ENCODE data around the gene KIAA1549. TPM values are rescaled to one million over a fixed set of nuclear protein-coding genes. Genes with fewer than 3 reads are reported as not detected.

KIAA1549 gene
- polyA plus RNA-seq, 2 of the 4 experiments (the other 2 are of a cell fraction) = 4.1 to 4.7 TPM

DNA sequence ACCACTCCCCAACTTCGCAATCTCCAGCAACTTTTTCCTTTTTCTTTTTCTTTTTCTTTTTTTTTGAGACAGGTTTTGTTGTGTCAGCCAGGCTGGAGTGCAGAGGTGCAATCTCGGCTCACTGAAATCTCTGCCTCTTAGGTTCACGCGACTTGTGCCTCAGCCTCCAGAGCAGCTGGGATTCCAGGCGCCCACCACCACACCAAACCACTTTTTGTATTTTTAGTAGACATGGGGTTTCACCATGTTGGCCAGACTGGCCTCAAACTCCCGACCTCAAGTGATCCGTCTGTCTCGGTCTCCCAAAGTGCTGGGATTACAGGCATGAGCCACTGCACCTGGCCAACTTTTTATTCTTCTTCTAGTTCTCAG, 55.0 kb downstream of the KIAA1549 start:
- no peak for TF ChIP-seq RFX5 (IDR thresholded peaks at IDR 0.05)
- no peak for TF ChIP-seq NFE2L2 (conservative IDR thresholded peaks at IDR 0.05; ENCODE audit: low read length)
- no peak for TF ChIP-seq CEBPB (IDR thresholded peaks at IDR 0.05)
- TF ChIP-seq, protein P1, sequence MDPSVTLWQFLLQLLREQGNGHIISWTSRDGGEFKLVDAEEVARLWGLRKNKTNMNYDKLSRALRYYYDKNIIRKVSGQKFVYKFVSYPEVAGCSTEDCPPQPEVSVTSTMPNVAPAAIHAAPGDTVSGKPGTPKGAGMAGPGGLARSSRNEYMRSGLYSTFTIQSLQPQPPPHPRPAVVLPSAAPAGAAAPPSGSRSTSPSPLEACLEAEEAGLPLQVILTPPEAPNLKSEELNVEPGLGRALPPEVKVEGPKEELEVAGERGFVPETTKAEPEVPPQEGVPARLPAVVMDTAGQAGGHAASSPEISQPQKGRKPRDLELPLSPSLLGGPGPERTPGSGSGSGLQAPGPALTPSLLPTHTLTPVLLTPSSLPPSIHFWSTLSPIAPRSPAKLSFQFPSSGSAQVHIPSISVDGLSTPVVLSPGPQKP (IDR thresholded peaks at IDR 0.05; ENCODE audit: low read depth, low read length) = no peak
- TF ChIP-seq ESRRA (IDR thresholded peaks at IDR 0.05; ENCODE audit: borderline replicate concordance, low read length) = no peak
- no peak for TF ChIP-seq RCOR1 (IDR thresholded peaks at IDR 0.05; ENCODE audit: low read depth, low read length)
- no peak for TF ChIP-seq KDM1A (IDR thresholded peaks at IDR 0.05; ENCODE audit: low read depth)
- H3K4me3 ChIP-seq = no peak overlapping the region
- no peak for FAIRE-seq
- peaks cover 13% of the 10 kb centered on the region for H3K4me1 ChIP-seq
- H3K9me3 ChIP-seq = no peaks in the 10 kb centered on the region
- no peak for DNase-seq (ENCODE audit: low read depth in 1 of 2, low spot score in 1 of 2)
- 88% methylated on average over 8 of the region's 8 CpGs for WGBS (ENCODE audit: missing lambda C conversion rate)
- ATAC-seq = no peak; a peak in 1 of 6 replicates
- H3K27ac ChIP-seq = peak overlapping the region; percentile 33 to 78; a peak in 5 of 6 replicates
- ChIA-PET CTCF (no interaction called here), POLR2A (interaction anchor here (1.1 kb wide), 1 partner anchor 9 kb away, joined by 3 read pairs; no protein-coding TSS in a partner anchor)
- H3K4me2 ChIP-seq = peak overlapping the region; percentile 56

DNA sequence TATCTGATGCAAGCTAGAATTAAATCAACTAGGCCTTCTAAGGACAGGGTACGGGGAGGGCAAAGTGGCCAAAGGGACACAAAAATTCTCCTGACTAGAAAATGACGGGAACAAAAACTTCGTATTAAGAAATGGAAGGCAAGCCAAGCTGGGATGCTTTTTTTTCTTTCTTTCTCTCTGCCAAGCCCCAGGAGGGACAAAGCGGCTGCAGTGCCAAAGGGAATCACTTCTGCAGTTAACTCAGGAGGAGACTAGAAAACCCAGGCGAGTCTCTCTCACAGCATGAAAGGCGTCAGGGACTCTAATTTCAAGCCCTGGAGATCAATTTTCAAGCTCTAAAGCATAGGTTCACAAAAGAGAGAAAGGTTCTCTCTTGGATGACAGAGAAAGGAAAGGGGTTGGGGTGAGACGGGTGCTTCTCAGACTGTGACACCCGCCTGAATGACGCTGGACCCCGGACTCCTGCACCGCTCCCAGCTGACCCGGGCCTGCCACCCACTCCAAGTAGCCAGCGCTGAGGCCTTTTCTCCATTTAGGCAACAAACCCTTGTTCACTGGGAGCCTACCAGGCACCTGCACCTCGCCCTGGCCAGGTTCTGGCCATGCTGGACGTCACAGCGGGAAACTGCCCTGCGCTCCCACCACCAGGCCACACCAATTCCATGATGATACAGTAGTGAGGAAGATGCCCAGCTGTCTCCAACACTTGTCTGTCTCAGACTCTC, 56.5 kb downstream of the KIAA1549 start:
- FAIRE-seq (no peak), DNase-seq (ENCODE audit: low read depth in 1 of 2, low spot score in 1 of 2) (no peak), ATAC-seq (no peak; a peak in 1 of 6 replicates)
- WGBS (ENCODE audit: missing lambda C conversion rate) = 92% methylated on average over 17 of the region's 17 CpGs
- POLR2A ChIA-PET = no interaction called here
- no peak overlapping the region for H3K4me2 ChIP-seq
- CTCF ChIA-PET = interaction anchor here (0.8 to 2.2 kb wide), 7 partner anchors 9 to 151 kb away, joined by 3 to 9 read pairs (median 3); no protein-coding TSS in a partner anchor
- TF ChIP-seq, protein P2, sequence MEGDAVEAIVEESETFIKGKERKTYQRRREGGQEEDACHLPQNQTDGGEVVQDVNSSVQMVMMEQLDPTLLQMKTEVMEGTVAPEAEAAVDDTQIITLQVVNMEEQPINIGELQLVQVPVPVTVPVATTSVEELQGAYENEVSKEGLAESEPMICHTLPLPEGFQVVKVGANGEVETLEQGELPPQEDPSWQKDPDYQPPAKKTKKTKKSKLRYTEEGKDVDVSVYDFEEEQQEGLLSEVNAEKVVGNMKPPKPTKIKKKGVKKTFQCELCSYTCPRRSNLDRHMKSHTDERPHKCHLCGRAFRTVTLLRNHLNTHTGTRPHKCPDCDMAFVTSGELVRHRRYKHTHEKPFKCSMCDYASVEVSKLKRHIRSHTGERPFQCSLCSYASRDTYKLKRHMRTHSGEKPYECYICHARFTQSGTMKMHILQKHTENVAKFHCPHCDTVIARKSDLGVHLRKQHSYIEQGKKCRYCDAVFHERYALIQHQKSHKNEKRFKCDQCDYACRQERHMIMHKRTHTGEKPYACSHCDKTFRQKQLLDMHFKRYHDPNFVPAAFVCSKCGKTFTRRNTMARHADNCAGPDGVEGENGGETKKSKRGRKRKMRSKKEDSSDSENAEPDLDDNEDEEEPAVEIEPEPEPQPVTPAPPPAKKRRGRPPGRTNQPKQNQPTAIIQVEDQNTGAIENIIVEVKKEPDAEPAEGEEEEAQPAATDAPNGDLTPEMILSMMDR (IDR thresholded peaks at IDR 0.05) = no peak
- TF ChIP-seq NPAS2 (CRISPR knock-in tag; IDR thresholded peaks at IDR 0.05; ENCODE audit: borderline replicate concordance) (no peak), KDM5A (IDR thresholded peaks at IDR 0.05) (no peak), POLR2A (IDR thresholded peaks at IDR 0.05; ENCODE audit: low read length) (no peak)
- H3K9me3 ChIP-seq = no peaks in the 10 kb centered on the region
- peak overlapping the region in 1 of 2 experiments; percentile 78; a peak in 3 of 6 replicates for H3K27ac ChIP-seq
- peaks cover 16% of the 10 kb centered on the region for H3K4me1 ChIP-seq
- no peak overlapping the region for H3K4me3 ChIP-seq

DNA sequence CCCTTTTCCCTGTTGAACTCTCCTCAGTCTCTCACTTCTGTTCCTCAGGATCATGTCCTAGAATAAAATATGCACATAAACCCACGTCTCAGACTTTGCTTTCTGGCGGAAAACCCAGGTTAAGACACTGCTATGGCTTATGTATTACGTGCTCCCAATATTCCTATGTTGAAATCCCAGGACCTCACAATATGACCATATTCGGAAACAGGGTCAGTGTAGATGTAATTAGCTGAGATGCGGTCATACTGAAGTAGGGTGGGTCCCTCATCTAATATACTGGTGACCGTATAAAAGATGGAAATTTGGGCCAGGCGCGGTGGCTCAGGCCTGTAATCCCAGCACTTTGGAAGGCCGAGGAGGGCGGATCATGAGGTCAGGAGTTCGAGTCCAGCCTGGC, 59.9 kb downstream of the KIAA1549 start:
- CTCF ChIA-PET = interaction anchor here (0.8 to 1.9 kb wide), 3 partner anchors 13 to 56 kb away, joined by 3 to 6 read pairs (median 3); no protein-coding TSS in a partner anchor
- Histone ChIP-seq H3K9me3 (no peaks in the 10 kb centered on the region), H3K4me1 (peaks cover 15% of the 10 kb centered on the region), H3K4me2 (no peak overlapping the region), H3K4me3 (no peak overlapping the region), H3K27ac (no peak overlapping the region)
- POLR2A ChIA-PET = no interaction called here
- DNase-seq (ENCODE audit: low read depth in 1 of 2, low spot score in 1 of 2) (no peak), ATAC-seq (no peak), FAIRE-seq (no peak)
- 90% methylated on average over 11 of the region's 11 CpGs for WGBS (ENCODE audit: missing lambda C conversion rate)
- TF ChIP-seq MYC (IDR thresholded peaks at IDR 0.05; ENCODE audit: borderline replicate concordance, low read length) (no peak), ZC3H11A (IDR thresholded peaks at IDR 0.05) (no peak), HEYL (CRISPR knock-in tag; IDR thresholded peaks at IDR 0.05) (no peak), CEBPB (IDR thresholded peaks at IDR 0.05) (no peak)

DNA sequence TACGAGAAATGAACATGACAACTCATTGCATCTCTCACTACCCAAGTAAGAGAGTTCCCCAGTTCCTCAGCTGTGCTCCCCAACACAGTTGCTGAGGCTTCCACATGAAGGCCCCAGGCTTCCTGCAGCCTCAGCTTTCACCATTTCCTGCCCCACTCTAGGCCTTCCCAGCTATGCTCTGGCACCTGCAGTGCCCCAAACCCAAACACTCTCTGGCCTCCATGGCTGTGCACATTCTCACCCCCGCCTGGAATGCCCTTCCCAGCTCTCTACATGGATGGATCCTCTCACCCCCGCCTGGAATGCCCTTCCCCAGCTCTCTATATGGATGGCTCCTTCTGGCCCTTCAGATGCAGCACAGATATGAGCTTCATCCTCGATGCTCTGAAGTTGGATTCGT, 61.3 kb downstream of the KIAA1549 start:
- no peaks in the 10 kb centered on the region for H3K9me3 ChIP-seq
- no peak for FAIRE-seq
- ChIA-PET CTCF (interaction anchor here (1.2 to 1.9 kb wide), 2 partner anchors 15 to 33 kb away, joined by 5 to 6 read pairs; no protein-coding TSS in a partner anchor), POLR2A (no interaction called here)
- no peak overlapping the region for H3K27ac ChIP-seq
- WGBS (ENCODE audit: missing lambda C conversion rate) = 91% methylated on average over 5 of the region's 5 CpGs
- no peak for DNase-seq (ENCODE audit: low read depth in 1 of 2, low spot score in 1 of 2)
- peaks cover 5% of the 10 kb centered on the region; the same call in 1 of the 3 replicates for H3K4me1 ChIP-seq
- no peak for ATAC-seq
- no peak overlapping the region for H3K4me2 ChIP-seq
- H3K4me3 ChIP-seq = no peak overlapping the region
- TF ChIP-seq HDAC2 (IDR thresholded peaks at IDR 0.05) (no peak), CHD2 (IDR thresholded peaks at IDR 0.05; ENCODE audit: low read length, partially characterized antibody) (no peak), SREBF2 (IDR thresholded peaks at IDR 0.05) (no peak), HOXB5 (CRISPR knock-in tag; IDR thresholded peaks at IDR 0.05) (no peak), RFX5 (IDR thresholded peaks at IDR 0.05) (no peak), HEYL (CRISPR knock-in tag; IDR thresholded peaks at IDR 0.05) (no peak), EHMT2 (IDR thresholded peaks at IDR 0.05; ENCODE audit: low read depth) (no peak), RNF2 (IDR thresholded peaks at IDR 0.05; ENCODE audit: borderline replicate concordance, low read depth) (no peak), KDM1A (IDR thresholded peaks at IDR 0.05; ENCODE audit: low read depth) (no peak)
- TF ChIP-seq, protein P3, sequence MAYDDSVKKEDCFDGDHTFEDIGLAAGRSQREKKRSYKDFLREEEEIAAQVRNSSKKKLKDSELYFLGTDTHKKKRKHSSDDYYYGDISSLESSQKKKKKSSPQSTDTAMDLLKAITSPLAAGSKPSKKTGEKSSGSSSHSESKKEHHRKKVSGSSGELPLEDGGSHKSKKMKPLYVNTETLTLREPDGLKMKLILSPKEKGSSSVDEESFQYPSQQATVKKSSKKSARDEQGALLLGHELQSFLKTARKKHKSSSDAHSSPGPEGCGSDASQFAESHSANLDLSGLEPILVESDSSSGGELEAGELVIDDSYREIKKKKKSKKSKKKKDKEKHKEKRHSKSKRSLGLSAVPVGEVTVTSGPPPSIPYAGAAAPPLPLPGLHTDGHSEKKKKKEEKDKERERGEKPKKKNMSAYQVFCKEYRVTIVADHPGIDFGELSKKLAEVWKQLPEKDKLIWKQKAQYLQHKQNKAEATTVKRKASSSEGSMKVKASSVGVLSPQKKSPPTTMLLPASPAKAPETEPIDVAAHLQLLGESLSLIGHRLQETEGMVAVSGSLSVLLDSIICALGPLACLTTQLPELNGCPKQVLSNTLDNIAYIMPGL (CRISPR knock-in tag; IDR thresholded peaks at IDR 0.05; ENCODE audit: borderline replicate concordance) = no peak
- TF ChIP-seq, protein P4, sequence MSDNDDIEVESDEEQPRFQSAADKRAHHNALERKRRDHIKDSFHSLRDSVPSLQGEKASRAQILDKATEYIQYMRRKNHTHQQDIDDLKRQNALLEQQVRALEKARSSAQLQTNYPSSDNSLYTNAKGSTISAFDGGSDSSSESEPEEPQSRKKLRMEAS (IDR thresholded peaks at IDR 0.05) = no peak
- TF ChIP-seq, protein P5, sequence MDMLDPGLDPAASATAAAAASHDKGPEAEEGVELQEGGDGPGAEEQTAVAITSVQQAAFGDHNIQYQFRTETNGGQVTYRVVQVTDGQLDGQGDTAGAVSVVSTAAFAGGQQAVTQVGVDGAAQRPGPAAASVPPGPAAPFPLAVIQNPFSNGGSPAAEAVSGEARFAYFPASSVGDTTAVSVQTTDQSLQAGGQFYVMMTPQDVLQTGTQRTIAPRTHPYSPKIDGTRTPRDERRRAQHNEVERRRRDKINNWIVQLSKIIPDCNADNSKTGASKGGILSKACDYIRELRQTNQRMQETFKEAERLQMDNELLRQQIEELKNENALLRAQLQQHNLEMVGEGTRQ (IDR thresholded peaks at IDR 0.05) = no peak
